MV-4-11 (cell line): ENCODE results near the gene CDK16.

Experiments used
- DNase-seq: peaks from one replicate; lab custom pipeline; 2025; lab: John Stamatoyannopoulos, UW

The CDK16 gene

GRCh38 chrX:47186096-47186740 lies 32.3 kb upstream of the CDK16 start:
- no peak for DNase-seq

- no peak for DNase-seq
Observed at GRCh38 chrX:47187106-47187677, 31.3 kb upstream of the CDK16 start.

- DNase-seq: no peak
Observed at GRCh38 chrX:47189906-47190305, 28.6 kb upstream of the CDK16 start.

GRCh38 chrX:47190445-47191269 lies 27.8 kb upstream of the CDK16 start:
- DNase-seq: peak; percentile 90

- DNase-seq: no peak
Observed at GRCh38 chrX:47191331-47191730, 27.1 kb upstream of the CDK16 start.

- peak; percentile 43 for DNase-seq
Observed at GRCh38 chrX:47191806-47192401, 26.6 kb upstream of the CDK16 start.

GRCh38 chrX:47193475-47194193 lies 24.8 kb upstream of the CDK16 start, which contains the start of gene UBA1:
Gene UBA1 (plus strand): TSS chrX:47193829. CDS start chrX:47198803, 4,974 bp downstream.
- DNase-seq: peak; percentile 95

- DNase-seq: no peak
Observed at GRCh38 chrX:47194194-47194787, 24.2 kb upstream of the CDK16 start.

- no peak for DNase-seq
Observed at GRCh38 chrX:47196098-47196497, 22.4 kb upstream of the CDK16 start.

- DNase-seq: no peak
Observed at GRCh38 chrX:47197526-47197925, 21.0 kb upstream of the CDK16 start.

GRCh38 chrX:47198026-47198686 lies 20.3 kb upstream of the CDK16 start:
- DNase-seq: no peak

GRCh38 chrX:47198687-47199080 lies 19.8 kb upstream of the CDK16 start:
- DNase-seq: no peak

- no peak for DNase-seq
Observed at GRCh38 chrX:47199286-47199685, 19.2 kb upstream of the CDK16 start.

- DNase-seq: no peak
Observed at GRCh38 chrX:47200385-47201150, 17.9 kb upstream of the CDK16 start.

- no peak for DNase-seq
Observed at GRCh38 chrX:47201345-47201944, 17.0 kb upstream of the CDK16 start.

GRCh38 chrX:47202316-47202715 lies 16.2 kb upstream of the CDK16 start:
- DNase-seq: no peak

GRCh38 chrX:47202877-47203276 lies 15.6 kb upstream of the CDK16 start:
- DNase-seq: no peak

- DNase-seq: no peak
Observed at GRCh38 chrX:47204970-47205369, 13.5 kb upstream of the CDK16 start.

GRCh38 chrX:47206316-47206715 lies 12.2 kb upstream of the CDK16 start:
- no peak for DNase-seq

GRCh38 chrX:47208108-47208507 lies 10.4 kb upstream of the CDK16 start:
- DNase-seq: no peak
